ENCODE results near the gene GABRR2.

GABRR2 gene

DNA sequence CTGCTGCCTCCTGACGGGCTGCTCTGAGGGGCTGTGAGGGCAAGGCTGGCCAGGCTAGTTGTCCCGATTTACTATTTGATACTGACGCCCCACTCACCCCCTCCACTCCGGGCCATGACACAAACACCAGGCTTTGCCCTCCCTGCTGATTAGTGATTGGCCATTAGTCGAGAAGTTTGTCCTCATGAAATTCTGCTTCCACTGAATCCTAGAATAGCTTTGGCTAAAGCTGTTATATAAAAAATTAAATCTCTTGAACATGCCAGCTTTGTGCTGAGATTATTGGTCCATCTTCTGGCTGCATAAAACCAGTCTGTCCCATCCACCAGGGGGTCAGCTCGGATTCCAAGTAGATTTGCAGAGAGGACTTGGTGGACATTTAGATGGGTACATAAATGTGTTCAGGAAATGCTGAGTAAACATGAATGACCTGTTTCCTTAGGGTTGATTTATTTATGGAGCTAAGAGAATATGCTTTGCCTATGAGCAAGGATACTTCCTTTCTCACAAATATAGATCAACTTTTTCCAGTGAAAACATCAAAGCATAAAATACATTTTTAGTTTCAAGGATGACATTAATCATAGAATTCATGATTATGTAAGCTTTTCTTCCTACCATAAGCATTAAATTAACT is at the start of gene GABRR2:
TSS of gene GABRR2 (minus strand) at position 51 of the 637 bp plus-strand sequence. CDS start 134 bp downstream, outside the sequence.
- no peak for DNase-seq

DNA sequence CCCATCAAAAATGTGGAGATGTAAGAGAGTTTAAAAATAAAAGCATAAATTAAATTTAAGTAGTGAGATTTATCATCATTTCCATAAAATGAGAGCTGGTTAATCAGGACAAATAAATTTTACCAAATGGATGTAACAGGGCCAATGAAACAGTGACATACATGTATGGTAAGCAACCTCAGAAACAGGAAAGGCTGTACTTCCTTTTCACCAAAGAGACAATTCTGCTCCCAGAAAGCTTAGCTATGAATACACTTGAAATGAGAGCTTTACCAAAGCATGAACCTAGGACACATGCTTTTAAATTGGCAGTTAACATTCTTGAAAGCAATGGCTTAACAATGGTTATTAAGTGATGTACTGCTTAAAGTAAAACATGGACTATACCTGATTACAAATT is 49.5 kb upstream of the GABRR2 start:
- DNase-seq: no peak

DNA sequence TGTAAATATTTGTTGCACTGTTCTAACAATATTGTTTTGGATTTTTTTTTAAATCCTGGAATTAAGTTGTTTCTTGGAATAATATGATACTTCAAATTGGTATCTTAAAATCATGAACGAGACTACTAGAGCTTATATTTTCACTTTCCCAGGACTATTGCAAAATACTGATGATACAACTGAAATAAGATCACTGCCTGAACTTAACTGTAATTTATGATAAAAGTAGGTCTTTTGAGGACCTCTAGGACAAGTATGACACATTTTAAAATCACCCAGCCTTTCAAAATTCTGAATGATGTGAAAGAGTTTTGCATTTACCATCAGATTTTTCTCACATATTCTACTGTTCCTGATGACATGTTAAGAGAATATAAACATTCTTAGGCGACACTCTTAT is 46.1 kb upstream of the GABRR2 start:
- DNase-seq: no peak

DNA sequence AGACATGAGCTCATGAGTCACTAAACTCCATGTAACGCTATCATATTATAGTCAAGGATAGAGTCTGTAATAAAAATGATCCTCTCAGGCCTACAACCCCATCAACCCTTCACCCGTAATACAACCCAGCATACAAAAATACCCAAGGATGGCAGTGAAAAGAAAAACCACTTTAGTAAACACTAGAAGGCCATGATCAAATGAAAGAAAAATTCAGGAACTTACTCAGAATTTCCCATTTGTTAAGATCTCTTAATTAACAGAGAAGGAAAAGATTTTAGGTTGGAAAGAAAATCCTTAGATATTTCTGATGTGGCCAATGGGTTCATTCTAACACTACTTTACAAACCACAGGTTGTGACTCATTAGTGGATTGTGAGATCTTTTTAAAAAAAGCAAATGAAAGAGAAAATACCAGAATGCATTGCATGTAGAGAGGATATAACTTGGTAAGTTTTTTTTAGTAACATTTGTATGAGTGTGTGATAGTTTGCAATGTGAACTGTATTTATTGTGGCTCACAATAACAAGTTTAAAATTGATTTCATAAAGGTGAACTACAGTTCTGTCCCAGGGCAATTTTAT is 45.4 kb upstream of the GABRR2 start:
- DNase-seq: no peak

DNA sequence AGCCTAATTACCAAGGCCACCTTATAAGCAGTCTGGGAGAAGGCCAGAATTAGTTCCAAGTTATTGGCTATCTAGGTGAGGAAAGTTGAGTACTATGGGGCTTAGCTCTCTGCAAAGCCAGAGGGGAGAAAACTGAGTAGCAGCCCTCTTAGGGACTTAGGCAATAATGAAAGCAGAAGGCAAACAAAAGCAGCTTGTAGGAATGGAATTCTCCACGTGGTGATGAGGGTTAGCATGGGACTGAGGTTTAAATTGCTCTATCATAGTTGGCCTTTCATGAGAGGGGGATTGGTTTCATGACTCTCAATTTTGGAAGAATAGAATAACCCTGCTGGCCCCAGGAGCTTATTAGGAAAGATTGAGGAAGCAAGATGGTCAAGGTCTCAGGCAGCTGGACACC is 44.5 kb upstream of the GABRR2 start:
- DNase-seq: no peak

DNA sequence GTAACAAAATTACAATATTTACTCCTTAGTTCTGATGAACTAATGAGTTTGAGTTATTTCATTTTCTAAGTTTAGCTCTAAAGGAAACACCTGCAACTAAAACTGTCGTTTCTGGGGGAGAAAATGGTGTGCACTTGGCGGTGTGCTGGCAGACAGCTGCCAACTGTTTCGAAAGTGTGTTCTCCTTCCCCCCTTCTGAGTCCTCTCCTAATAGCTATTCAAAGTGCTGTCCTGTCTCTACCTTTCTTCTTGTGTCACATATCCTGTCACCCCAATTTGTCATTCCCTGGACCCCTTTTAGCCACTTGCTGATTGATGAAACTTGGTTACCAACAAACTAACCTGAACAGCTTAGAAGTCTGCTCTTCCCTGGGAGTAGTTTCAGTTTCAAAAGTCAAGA is 42.3 kb upstream of the GABRR2 start:
- no peak for DNase-seq

DNA sequence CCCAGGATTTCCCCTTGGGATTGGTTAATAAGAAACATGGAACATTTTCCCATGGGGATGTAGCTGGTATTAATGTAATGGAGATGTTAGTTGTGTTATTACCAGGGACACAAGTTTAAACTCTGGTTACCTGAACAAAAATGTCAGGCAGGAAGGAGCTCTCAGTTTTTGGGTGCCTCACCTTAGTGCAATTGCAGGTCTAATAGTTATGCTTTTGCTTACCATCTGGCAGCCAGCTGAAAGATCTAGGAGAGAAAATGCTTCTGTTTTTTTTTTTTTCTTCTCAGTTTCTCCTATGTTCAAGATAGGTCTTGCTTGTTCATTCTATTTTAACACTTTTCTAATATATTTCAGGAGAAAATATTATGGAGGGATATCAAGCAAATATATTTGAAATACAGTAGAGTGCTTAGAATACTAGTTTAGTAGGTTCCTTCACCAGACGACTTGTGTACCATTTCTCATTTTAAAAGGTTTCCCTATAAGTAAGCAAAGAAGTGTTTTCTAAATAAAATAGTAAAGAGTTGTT is 41.6 kb upstream of the GABRR2 start:
- no peak for DNase-seq

DNA sequence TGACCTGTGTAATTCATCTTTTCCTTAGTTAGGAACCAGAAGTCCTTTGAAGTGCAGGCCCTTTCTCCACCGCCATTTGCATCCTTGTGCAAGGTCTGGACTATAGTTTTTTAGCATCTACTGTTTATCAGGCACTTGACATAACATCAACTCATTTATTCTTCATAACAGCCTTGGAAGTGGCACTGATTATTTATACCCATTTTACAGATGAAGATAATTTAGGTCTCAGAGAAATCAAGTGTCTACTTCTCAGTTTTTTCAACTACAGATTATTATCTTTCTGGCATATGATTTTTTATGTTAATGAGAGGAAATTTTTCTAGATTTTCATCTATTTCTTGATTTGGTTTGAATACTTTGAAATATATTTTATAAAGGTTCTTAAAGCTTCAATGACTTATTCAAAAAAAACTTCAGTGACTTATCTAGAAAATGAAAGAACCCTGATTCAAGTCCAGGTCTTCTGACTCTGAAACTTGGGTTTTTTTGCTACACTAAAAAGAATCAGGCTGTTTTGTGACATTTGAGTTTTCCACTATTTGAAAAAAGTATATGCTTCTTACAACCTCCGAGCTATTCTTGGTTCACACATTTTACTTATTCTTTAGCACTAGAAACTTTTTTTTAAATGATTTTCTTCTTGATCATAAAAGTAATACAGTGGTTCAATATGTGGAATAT is 40.6 kb upstream of the GABRR2 start:
- DNase-seq: no peak

DNA sequence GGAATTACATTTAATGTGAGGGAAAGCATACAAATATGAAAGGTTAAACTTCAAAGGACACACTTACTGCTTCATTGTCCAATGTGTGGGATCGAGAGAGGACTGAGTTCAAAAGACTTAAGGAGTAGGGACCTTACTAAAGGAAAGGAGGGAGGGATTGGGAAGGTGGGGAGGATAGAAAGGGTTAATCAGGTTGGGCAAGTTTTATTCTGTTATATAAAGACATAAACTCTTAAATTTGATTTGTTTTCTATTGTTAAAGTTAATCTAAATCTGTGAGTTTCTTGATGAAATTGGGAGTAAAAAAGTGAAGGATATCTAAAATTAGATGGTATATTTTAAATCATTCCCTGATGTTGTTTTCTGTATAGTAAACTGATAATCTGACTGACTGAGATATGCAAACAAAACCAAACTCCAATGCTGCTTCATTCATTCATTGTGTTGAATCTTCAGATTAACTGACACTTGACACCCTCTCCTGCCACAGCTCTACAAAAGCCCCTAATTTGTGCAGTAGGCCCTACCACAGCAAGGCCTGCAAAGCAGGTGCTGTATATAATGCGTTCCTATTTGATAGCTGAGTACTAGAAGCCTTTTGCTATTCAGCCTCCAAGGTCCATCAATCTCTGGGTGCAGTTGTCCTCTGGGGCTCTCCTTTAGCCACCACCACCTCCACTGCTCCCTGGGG is 38.7 kb upstream of the GABRR2 start:
- no peak for DNase-seq

DNA sequence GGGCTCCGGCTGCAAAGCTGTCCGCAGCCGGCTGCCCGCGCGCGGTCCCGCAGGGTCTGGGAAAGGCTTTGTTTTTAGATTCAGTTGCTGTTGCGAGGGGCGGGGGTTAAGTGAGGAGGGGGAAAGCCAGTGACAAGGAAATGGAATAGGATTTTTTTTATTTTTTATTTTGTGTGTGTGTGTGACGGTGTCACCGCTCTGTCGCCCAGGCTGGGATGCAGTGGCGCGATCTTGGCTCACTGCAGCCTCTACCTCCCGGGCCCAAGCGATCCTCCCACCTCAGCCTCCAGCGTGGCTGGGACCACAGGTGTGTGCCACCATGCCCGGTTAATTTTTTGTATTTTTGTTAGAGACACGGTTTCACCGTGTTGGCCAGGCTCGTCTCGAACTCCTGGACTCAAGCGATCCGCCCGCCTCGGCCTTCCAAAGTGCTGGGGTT is 38.0 kb upstream of the GABRR2 start:
- DNase-seq: no peak

DNA sequence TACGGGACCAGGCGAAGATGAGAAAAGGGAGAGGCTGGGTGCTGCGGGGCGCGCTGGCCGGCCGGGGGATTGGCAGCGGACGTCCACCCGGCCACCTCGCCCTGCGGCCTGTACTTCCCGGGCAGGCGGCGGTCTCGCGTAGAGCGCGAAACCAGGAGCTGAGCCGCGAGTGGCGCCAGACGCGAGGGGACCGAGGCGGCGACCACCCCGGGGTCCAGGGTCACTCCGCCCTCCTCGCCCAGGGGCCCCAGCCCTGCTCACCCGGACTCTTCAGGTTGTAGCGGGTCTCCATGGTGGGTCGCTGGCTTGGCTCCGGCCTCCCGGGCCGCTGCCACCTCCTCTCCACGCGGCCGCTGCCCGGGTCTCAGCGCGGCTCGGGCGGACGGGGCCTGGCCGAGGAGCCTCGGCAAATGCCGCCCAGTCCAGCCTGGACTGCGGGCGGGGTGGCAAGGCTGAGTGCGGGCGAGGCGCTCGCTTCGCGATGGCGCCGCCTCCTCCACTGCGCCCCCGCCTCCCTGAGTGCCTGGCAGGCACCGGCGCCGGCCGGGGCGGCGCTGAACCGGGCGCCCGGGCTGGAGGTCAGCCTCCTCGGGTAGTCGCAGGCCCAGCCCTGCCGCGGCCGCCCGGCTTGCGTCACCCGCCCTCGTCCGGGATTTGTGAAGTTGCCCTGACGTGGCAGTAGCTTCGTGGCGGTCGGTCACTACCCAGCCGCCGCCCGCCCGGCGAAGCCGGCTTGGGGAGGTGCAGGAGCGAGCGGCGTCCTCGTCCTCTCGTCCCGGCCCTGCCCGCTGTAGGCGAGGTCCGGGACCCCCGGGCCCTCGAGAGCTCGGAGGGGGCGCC is 37.4 kb upstream of the GABRR2 start, which contains the start of gene UBE2J1:
TSS of gene UBE2J1 (minus strand) at position 445 of the 840 bp plus-strand sequence. CDS start at position 292, 153 bp downstream.
- peak; percentile 86 for DNase-seq

DNA sequence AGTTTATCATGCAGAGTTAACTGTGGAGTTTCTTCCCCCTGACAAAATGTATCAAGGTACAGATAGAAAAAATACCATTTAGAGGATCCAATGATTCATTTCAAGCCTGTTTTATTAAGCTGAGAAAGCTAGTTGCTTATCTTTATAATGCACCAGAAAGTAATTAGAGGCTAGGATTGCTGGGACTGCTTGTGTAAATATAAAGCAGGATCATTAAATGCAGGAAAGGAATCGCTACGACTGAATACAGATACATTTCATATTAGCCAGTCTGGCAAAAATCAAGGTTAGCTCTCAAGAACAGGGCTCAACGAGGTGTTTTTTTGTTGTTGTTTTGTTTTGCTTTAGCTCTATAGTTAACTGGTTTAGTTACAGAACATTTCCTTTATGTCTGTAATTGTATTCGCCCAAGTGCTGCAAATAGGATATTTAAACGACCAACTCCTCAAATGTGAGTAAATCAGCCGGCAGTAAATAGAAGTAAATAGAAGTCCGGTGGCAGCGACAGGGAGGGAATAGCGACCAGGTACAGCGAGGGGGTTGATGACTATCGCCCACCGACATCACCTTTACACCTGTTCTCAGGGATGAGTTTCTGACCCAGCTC is 36.7 kb upstream of the GABRR2 start:
- no peak for DNase-seq

DNA sequence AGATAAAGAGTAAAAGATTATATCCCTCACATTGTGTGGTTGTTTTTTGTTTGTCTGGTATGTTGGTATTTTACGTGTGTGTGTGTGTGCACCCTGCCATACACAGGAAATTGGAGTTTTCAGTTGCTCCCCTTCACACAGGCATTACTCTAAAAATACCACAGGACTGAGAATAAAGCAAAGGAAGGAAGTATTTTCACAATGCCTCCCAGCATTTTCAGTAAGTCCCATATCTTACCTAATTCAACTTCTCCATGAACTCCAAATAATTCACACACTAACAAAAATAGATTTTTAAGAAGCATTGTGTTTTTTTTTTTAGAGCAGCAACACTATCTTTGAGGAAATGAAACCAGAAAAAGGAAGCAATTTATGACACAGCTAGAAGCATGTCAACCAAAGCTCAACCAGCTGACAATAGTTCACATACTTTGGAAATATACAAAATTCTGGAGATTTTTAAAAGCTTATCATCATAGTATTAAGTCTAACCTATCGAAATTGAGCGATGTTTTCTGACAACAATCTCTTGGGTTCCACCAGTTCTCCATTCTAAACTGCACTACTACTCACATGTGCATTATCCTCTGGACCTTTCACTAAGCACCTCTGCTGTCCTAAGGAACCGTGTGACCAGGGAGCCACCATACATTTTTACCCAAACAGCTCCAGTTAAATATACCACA is 35.3 kb upstream of the GABRR2 start:
- DNase-seq: no peak

DNA sequence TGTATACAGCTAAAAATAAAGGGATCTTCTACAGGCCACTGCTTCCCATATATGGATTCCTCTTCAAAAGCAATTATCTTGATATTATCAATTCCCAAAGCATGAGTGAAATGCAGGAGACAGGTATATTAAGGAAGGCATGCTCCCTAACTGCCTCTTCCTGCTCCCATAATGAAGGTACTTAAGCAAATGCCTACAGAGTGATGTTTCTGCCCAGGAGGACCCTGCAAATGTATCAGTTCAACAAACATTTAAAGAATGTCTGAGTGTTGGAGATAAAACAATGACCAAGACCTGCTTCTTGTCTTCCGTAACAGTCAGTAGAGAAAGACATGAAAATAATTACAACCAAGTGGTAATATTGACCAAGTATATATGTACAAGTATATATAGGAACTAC is 33.3 kb upstream of the GABRR2 start:
- DNase-seq: no peak

DNA sequence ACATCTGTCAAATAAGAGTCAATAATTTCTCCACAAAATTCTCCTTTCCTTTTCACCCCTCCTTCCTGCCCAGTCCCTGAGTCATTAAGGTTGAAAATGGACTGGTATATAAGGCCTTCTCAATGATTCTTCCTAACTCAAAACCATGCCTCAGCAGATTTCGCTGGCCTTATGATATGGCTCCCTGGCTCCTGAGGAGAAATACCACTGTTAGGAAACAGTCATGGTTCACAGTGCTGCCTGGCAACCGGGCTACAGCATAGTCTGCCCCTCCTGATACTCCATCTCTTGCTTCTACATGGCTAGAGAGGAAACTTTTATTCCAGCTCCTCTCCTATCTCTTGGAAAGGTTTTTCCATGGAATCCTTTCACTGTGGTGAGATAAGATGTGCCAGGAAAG is 32.7 kb upstream of the GABRR2 start:
- no peak for DNase-seq

DNA sequence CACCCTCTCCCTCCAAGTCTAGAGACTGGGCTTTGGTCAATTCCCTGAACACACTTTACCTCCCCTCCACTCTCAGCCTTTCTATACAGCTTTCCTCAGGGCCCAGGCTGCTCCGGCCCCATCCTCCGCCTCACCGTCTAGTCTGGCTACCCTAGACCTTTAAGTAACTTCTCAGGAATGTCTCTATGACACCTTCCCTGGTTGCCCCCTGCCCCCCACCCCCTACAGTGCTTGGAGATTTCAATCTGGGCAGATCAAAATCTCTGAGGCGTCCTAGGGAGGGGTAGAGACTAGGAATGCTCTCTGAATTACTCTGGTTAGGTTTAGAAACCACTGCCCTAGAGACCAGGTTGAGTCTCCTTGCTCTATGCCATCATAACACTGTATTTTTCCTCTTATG is 31.3 kb upstream of the GABRR2 start:
- no peak for DNase-seq

DNA sequence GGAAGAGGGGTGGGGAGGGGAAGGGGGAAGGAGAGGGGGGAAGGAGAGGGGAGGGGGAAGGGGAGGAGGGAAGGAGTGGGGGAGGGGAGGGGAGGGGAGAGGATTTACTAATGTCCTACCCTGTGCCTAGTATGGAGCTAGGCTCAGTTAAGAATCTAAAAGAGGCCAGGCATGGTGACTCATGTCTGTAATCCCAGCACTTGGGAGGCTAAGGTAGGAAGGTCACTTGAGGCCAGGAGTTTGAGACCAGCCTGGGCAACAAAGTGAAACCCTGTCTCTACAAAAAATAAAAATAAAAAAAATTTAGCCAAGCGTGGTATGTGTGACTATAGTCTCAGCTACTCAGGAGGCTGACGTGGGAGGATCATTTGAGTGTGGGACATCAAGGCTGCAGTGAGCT is 24.5 kb upstream of the GABRR2 start:
- no peak for DNase-seq

DNA sequence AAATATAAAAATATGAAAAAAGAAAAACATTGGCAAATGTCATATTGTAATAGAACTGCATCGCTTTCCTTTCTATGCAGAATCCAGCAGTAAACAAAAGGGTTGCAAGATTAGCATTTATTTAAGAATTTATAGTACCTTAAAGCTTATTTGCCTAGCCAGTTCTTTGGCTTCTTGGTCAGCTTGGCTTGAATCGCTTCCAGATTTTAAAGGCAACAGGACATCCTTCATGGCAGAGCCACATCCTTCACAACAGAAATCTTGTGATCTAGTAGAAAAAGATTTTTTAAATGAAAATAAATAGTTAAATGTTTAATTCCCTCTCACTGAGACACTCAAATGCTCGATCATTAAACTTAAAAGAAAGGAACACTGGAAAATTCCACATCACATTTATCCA is 20.1 kb upstream of the GABRR2 start:
- no peak for DNase-seq

DNA sequence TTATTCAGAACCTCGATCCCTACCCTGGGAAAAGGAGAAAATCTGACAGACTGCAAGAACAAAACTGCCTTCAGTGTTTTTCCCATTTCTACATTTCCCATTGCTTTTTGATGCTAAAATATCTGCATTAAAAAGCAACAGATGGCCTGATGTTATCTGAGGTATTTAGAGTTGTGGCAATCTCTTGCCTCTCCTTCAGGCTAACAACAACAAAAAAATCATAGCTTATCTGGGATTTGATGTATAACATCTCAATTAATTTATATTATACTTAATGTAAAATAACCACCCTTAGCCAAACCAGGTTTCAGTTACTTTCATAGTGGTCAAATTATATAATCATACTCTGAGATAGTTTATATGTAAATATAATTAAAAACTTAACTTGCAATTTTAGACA is 15.8 kb upstream of the GABRR2 start:
- DNase-seq: no peak

DNA sequence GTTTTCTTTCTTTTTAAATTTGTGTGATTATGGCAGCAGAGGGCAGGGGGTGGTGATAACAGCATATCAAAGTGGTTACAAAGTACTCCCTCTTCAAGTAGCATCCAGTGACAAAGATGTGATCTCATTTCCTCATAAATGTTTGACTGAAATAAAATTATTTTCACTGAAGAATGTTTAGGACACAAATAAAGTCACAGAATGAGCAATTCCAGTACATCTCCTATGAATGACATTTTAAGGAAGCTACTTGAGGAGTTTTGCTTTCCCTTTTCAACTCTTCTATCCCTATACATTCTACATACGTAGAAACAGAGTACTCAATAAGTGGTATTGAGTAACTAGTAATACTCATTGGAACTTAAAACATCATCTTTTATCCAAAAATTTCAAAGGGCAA is 13.9 kb upstream of the GABRR2 start:
- DNase-seq: no peak

DNA sequence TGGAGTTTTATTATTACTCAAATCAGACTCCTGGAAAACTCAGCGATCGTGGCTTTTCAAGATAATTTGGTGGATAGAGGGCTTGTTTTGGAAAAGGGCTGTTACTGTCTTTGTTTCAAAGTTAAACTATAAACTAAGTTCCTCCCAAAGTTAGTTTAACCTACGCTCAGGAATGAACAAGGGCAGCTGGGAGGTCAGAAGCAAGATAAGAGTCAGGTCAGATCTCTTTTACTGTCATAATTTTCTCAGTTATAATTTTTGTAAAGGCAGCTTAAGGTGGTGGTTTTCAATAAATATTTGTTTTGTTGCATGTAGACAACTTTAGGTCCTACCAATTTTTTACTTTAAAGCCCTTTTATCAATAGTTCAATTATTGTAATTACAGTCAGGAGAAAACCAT is 9.2 kb upstream of the GABRR2 start:
- DNase-seq: no peak

Measured in GOT3 (cell line).